22Rv1 (cell line): ENCODE results near the gene CNNM2.

Experiments used
- ZFX ChIP-seq: fragments of 450-650 bp; IDR thresholded peaks from 2 replicates; pipeline ENCODE4 v1.6.1; 2017; ENCODE audit warnings: antibody characterized with exemption, borderline replicate concordance
- TF ChIP-seq, protein P1 (sequence below): fragments of 450-650 bp; IDR thresholded peaks from 2 replicates; pipeline ENCODE4 v1.5.1; 2017; ENCODE audit warnings: mild to moderate bottlenecking

DNA sequence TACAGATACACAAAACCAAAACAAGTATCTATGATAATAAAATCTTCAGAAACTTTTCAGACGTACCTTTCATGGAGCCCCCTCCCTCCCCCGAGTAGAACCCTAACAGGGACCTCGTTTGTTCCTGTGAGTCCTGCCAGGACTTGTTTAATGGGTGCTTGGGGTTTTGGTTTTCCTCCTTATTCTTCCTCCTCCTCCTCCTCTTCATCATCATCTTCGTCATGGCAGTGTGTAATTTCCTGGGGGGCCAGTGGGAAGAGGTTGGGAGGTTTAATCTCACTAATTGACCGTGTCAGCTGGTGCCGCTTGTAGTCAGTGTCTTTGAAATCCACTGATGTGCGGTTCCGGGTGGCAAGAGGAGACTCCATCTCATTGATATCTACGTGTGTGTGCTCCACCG, 171.4 kb downstream of the CNNM2 start:
- TF ChIP-seq, protein P1, sequence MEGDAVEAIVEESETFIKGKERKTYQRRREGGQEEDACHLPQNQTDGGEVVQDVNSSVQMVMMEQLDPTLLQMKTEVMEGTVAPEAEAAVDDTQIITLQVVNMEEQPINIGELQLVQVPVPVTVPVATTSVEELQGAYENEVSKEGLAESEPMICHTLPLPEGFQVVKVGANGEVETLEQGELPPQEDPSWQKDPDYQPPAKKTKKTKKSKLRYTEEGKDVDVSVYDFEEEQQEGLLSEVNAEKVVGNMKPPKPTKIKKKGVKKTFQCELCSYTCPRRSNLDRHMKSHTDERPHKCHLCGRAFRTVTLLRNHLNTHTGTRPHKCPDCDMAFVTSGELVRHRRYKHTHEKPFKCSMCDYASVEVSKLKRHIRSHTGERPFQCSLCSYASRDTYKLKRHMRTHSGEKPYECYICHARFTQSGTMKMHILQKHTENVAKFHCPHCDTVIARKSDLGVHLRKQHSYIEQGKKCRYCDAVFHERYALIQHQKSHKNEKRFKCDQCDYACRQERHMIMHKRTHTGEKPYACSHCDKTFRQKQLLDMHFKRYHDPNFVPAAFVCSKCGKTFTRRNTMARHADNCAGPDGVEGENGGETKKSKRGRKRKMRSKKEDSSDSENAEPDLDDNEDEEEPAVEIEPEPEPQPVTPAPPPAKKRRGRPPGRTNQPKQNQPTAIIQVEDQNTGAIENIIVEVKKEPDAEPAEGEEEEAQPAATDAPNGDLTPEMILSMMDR = no peak
- no peak for TF ChIP-seq ZFX
